Measurements from ENCODE around the gene HOTAIR.

DNA sequence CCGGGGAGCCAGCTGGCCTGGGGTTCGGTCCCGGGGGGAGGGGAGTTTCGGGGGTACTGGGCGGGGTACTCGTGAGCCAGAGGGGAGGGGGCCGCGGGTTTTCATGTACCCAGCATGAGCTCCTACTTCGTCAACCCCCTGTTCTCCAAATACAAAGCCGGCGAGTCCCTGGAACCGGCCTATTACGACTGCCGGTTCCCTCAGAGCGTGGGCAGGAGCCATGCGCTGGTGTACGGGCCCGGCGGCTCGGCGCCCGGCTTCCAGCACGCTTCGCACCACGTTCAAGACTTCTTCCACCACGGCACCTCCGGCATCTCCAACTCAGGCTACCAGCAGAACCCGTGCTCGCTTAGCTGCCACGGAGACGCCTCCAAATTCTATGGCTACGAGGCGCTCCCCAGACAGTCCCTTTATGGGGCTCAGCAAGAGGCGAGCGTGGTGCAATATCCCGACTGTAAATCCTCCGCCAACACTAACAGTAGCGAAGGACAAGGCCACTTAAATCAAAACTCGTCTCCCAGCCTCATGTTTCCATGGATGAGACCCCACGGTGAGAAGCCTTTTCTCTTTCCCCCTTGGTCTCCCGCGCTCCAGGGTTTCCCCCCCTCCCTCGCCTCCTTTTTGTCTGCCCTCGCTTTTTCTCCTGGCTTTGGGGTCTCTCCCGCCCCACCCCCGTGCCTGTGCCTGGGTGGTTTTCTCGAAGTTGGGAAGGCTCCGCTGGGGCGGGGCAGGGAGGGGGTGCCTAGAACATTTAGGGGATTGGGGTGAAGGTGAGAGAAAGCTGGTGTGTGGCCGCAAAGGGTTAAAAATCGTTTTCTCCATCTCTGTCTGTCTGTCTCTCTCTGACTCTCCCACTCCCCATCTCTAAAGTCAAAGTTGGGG, 34.7 kb upstream of the HOTAIR start:
- TF ChIP-seq EZH2 (IDR thresholded peaks at IDR 0.05) (peak; percentile 98), EZH2phosphoT487 (IDR thresholded peaks at IDR 0.05) (peak; percentile 99)
- TF ChIP-seq, protein P1, sequence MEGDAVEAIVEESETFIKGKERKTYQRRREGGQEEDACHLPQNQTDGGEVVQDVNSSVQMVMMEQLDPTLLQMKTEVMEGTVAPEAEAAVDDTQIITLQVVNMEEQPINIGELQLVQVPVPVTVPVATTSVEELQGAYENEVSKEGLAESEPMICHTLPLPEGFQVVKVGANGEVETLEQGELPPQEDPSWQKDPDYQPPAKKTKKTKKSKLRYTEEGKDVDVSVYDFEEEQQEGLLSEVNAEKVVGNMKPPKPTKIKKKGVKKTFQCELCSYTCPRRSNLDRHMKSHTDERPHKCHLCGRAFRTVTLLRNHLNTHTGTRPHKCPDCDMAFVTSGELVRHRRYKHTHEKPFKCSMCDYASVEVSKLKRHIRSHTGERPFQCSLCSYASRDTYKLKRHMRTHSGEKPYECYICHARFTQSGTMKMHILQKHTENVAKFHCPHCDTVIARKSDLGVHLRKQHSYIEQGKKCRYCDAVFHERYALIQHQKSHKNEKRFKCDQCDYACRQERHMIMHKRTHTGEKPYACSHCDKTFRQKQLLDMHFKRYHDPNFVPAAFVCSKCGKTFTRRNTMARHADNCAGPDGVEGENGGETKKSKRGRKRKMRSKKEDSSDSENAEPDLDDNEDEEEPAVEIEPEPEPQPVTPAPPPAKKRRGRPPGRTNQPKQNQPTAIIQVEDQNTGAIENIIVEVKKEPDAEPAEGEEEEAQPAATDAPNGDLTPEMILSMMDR (IDR thresholded peaks at IDR 0.05): no peak

All from neural progenitor cell (in vitro differentiated cells).